T-helper 1 cell treated with Interleukin-12 subunit alpha and Interleukin-12 subunit beta and Interleukin-4 antibody, amounts not matched to agents 30 ng/mL and 1 ng/mL, for 36 hours (primary cell): ENCODE results near the gene SUN2. TPM values are rescaled to one million over a fixed set of nuclear protein-coding genes. Genes with fewer than 3 reads are reported as not detected.

ENCODE experiments used
- intact Hi-C: fragments of 100-400 bp; cut with micrococcal nuclease; formaldehyde crosslinking; loops from one replicate; pipeline ENCODE4 v1.15.1; 2024
- total RNA-seq: library from RNA; stranded (reverse); gene quantifications from 2 replicates; pipeline ENCODE4 v1.2.3, GENCODE V29; 2022

Gene SUN2
- total RNA-seq, 1 donor from 2014 or later, result 541 TPM

GRCh38 chr22:38737302-38738060 is 18.3 kb downstream of the SUN2 start:
- intact Hi-C loops, result no loop called here

- intact Hi-C loops, result no loop called here
Measured at GRCh38 chr22:38736257-38736570, 19.6 kb downstream of the SUN2 start.

- intact Hi-C loops, result loop anchor here (2.0 kb wide), 1 partner anchor 15 kb away; no protein-coding TSS in a partner anchor
Measured at GRCh38 chr22:38735465-38736256, 20.1 kb downstream of the SUN2 start.

GRCh38 chr22:38735126-38735464 is 20.7 kb downstream of the SUN2 start:
- intact Hi-C loops, result loop anchor here (2.0 kb wide), 1 partner anchor 16 kb away; no protein-coding TSS in a partner anchor

- intact Hi-C loops, result loop anchor here (2.0 kb wide), 1 partner anchor 16 kb away; no protein-coding TSS in a partner anchor
Measured at GRCh38 chr22:38734421-38735100, 21.2 kb downstream of the SUN2 start.

GRCh38 chr22:38733724-38734381 is 21.9 kb downstream of the SUN2 start:
- intact Hi-C loops, result loop anchor here (2.0 kb wide), 1 partner anchor 17 kb away; no protein-coding TSS in a partner anchor

- intact Hi-C loops, result no loop called here
Measured at GRCh38 chr22:38733329-38733723, 22.5 kb downstream of the SUN2 start.

GRCh38 chr22:38732251-38732815 is 23.5 kb downstream of the SUN2 start:
- intact Hi-C loops, result no loop called here

- intact Hi-C loops, result no loop called here
Measured at GRCh38 chr22:38731703-38732161, 24.1 kb downstream of the SUN2 start.

- intact Hi-C loops, result no loop called here
Measured at GRCh38 chr22:38730411-38730871, 25.4 kb downstream of the SUN2 start.

- intact Hi-C loops, result no loop called here
Measured at GRCh38 chr22:38729946-38730345, 25.9 kb downstream of the SUN2 start.

GRCh38 chr22:38728871-38729796 is 26.7 kb downstream of the SUN2 start:
- intact Hi-C loops, result no loop called here

GRCh38 chr22:38727530-38728451 is 28.0 kb downstream of the SUN2 start:
- intact Hi-C loops, result no loop called here

- intact Hi-C loops, result no loop called here
Measured at GRCh38 chr22:38727123-38727522, 28.7 kb downstream of the SUN2 start.

- intact Hi-C loops, result no loop called here
Measured at GRCh38 chr22:38725900-38726655, 29.7 kb downstream of the SUN2 start.

- intact Hi-C loops, result no loop called here
Measured at GRCh38 chr22:38724926-38725571, 30.7 kb downstream of the SUN2 start.

GRCh38 chr22:38724176-38724575 is 31.6 kb downstream of the SUN2 start:
- intact Hi-C loops, result no loop called here

- intact Hi-C loops, result no loop called here
Measured at GRCh38 chr22:38721551-38721950, 34.2 kb downstream of the SUN2 start.
